GM23248 (cell line): ENCODE results near the gene TDRD7. TPM values are rescaled to one million over a fixed set of nuclear protein-coding genes. Genes with fewer than 3 reads are reported as not detected.

Source experiments
- DNase-seq: peaks from one replicate; pipeline ENCODE4 v3.0.0-alpha.2; 2015
- H2AFZ ChIP-seq: fragments of 200-600 bp; sonication (generic); 2 replicates; pipeline ENCODE4 v1.6.1; 2016; ENCODE audit warnings: antibody characterized with exemption
- H3F3A ChIP-seq: fragments of 200-600 bp; sonication (generic); 2 replicates; pipeline ENCODE4 v1.6.1; 2016; ENCODE audit warnings: mild to moderate bottlenecking, antibody characterized with exemption, mixed run types; ENCODE audit not compliant: insufficient read depth
- H3K27ac ChIP-seq: fragments of 200-600 bp; sonication (generic); 2 replicates; pipeline ENCODE4 v1.5.1; 2016; ENCODE audit warnings: mild to moderate bottlenecking
- H3K27me3 ChIP-seq: fragments of 200-600 bp; sonication (generic); replicated peaks from 2 replicates; pipeline ENCODE4 v1.6.1; 2016; ENCODE audit warnings: mild to moderate bottlenecking; ENCODE audit not compliant: insufficient read depth
- H3K36me3 ChIP-seq: fragments of 200-600 bp; sonication (generic); 2 replicates; pipeline ENCODE4 v1.6.1; 2016; ENCODE audit warnings: low read depth, mild to moderate bottlenecking
- H3K4me1 ChIP-seq: fragments of 200-600 bp; sonication (generic); 2 replicates; pipeline ENCODE4 v1.6.1; 2016; ENCODE audit warnings: mild to moderate bottlenecking; ENCODE audit not compliant: insufficient read depth
- H3K4me2 ChIP-seq: fragments of 200-600 bp; sonication (generic); one replicate; pipeline ENCODE4 v1.6.1; 2016; ENCODE audit warnings: mild to moderate bottlenecking; ENCODE audit not compliant: unreplicated experiment
- H3K4me3 ChIP-seq: fragments of 200-600 bp; sonication (generic); 2 replicates; pipeline ENCODE4 v1.5.1; 2016; ENCODE audit warnings: mild to moderate bottlenecking
- H3K79me2 ChIP-seq: fragments of 200-600 bp; sonication (generic); 2 replicates; pipeline ENCODE4 v1.6.1; 2016; ENCODE audit warnings: mild to moderate bottlenecking; ENCODE audit not compliant: insufficient read depth
- H3K9ac ChIP-seq: fragments of 200-600 bp; sonication (generic); 2 replicates; pipeline ENCODE4 v1.6.1; 2016; ENCODE audit warnings: mild to moderate bottlenecking
- H3K9me2 ChIP-seq: fragments of 200-600 bp; sonication (generic); 2 replicates; pipeline ENCODE4 v1.6.1; 2016; ENCODE audit warnings: mixed run types, mild to moderate bottlenecking, moderate library complexity; ENCODE audit not compliant: insufficient read depth
- H3K9me3 ChIP-seq: fragments of 200-600 bp; sonication (generic); one replicate; pipeline ENCODE4 v1.6.1; 2017; ENCODE audit warnings: low read depth
- H4K20me1 ChIP-seq: fragments of 200-600 bp; sonication (generic); 2 replicates; pipeline ENCODE4 v1.6.0; 2016; ENCODE audit not compliant: insufficient read depth
- EZH2 ChIP-seq: fragments of 200-600 bp; sonication (generic); IDR thresholded peaks from 2 replicates; pipeline ENCODE4 v1.6.1; 2018; ENCODE audit warnings: antibody characterized with exemption, mild to moderate bottlenecking; ENCODE audit not compliant: insufficient read depth, poor library complexity, severe bottlenecking
- EZH2phosphoT487 ChIP-seq: fragments of 200-600 bp; sonication (generic); IDR thresholded peaks from 2 replicates; pipeline ENCODE4 v1.6.1; 2018; ENCODE audit warnings: antibody characterized with exemption, moderate library complexity, mild to moderate bottlenecking, low read depth; ENCODE audit not compliant: insufficient read depth
- WGBS, 2 experiments: methylation state at CpG; one replicate each; pipeline ENCODE4 v1.1.6; 2015 to 2017; ENCODE audit warnings: low lambda C conversion rate in 2 of 2, low coverage in 1 of 2; ENCODE audit errors: missing lambda C conversion rate in 2 of 2; 5-methylcytosine and 5-hydroxymethylcytosine counted together
- in situ Hi-C: fragments of 300-500 bp; cut with MboI; formaldehyde crosslinking; loops from 2 replicates; pipeline ENCODE4 v1.15.0; 2020
- microRNA-seq: library from miRNA; unstranded; fragments of <30 nt; microRNA quantifications from one replicate; pipeline ENCODE4, GENCODE V29; 2016; ENCODE audit warnings: borderline number of aligned reads
- polyA plus RNA-seq: library from polyadenylated mRNA; unstranded; fragments of >200 nt; fragmentation: Nextera tagmentation; extraction: Ambion mirVana; gene quantifications from 2 replicates; pipeline ENCODE4 v1.2.1, GENCODE V29; 2016
- small RNA-seq: library from RNA; depleted of rRNA; stranded (forward); fragments of <200 nt; gene quantifications from one replicate; pipeline ENCODE3, GENCODE V24; 2014; ENCODE audit warnings: low read depth, low replicate concordance
- total RNA-seq: library from RNA; depleted of rRNA; stranded (reverse); fragments of >200 nt; shearing (Covaris generic); gene quantifications from 2 replicates; pipeline ENCODE4 v1.2.3, GENCODE V29; 2014; rRNA removed

The TDRD7 gene
- total and polyA plus RNA-seq, 2 experiments from 2014 or later, result 4.9 to 6.6 TPM

DNA sequence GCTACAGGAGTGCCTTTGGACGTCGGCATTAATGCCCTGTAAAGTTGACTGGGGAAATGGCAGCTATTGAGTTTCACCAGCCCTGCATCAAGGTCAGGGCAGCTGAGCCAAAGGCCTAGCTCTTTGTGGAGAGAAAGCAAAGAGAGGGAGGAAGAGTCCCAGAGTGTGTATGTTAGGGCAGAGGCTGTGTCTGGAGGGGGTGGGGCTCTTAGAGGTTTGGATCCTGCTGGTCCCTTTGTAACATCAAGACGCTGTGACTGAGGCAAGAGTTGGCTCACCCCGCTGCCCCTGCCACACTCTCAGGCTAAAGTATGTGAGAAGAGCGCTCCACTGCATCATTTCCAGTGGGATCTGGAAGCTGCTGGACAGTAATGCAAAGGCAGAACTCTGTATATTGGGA lies 123.9 kb downstream of the TDRD7 start:
- in situ Hi-C loops, result no loop called here
- H2AFZ ChIP-seq, result no peak overlapping the region
- no peak for DNase-seq
- no peak overlapping the region for H3K4me2 ChIP-seq
- H3K36me3 ChIP-seq, result no peaks in the 10 kb centered on the region
- 0 out of 2 replicates have a peak, but pooled peaks cover 19% of the 10 kb centered on the region for H3K27me3 ChIP-seq
- H3K9me2 ChIP-seq, result no peaks in the 10 kb centered on the region
- H3K79me2 ChIP-seq, result no peaks in the 10 kb centered on the region
- H3K4me3 ChIP-seq, result no peak overlapping the region
- TF ChIP-seq EZH2 (no peak), EZH2phosphoT487 (no peak)
- no peaks in the 10 kb centered on the region for H3F3A ChIP-seq
- H4K20me1 ChIP-seq, result no peaks in the 10 kb centered on the region
- WGBS, 2 experiments, result 30 to 43% methylated on average over 5 of the region's 5 CpGs
- no peaks in the 10 kb centered on the region for H3K9me3 ChIP-seq
- no peak overlapping the region for H3K27ac ChIP-seq
- no peaks in the 10 kb centered on the region for H3K4me1 ChIP-seq
- H3K9ac ChIP-seq, result no peak overlapping the region

GRCh38 chr9:97536480-97536879 lies 124.6 kb downstream of the TDRD7 start:
- Histone ChIP-seq H3K27ac (no peak overlapping the region), H3K9ac (no peak overlapping the region), H3K4me1 (no peaks in the 10 kb centered on the region), H3K79me2 (no peaks in the 10 kb centered on the region), H3K4me3 (no peak overlapping the region), H3K27me3 (0 out of 2 replicates have a peak, but pooled peaks cover 19% of the 10 kb centered on the region), H4K20me1 (no peaks in the 10 kb centered on the region), H3F3A (no peaks in the 10 kb centered on the region), H2AFZ (no peak overlapping the region), H3K9me3 (no peaks in the 10 kb centered on the region), H3K9me2 (no peaks in the 10 kb centered on the region), H3K36me3 (no peaks in the 10 kb centered on the region), H3K4me2 (no peak overlapping the region)
- WGBS, 2 experiments, result 32 to 35% methylated on average over 9 of the region's 9 CpGs
- DNase-seq, result no peak
- in situ Hi-C loops, result no loop called here
- no peak for TF ChIP-seq EZH2
- TF ChIP-seq EZH2phosphoT487, result no peak

DNA sequence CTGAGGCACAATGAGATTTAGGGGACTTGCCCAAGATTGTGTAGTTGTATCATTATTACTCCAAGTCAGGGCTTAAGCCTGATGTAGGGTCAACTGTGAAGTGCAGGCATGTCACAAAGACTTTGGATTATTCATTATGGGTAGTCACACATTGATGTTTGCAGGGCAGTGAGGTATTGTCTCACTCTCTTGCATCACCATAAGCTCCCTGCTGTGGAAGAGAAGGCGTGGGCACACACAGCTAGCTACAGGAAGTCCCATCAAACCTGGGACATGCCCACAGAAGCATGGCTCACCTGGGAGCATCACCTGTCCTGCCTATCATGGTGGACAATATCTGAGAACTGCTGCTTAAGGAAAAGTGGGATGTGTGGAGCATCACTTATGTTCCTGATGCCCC lies 131.7 kb downstream of the TDRD7 start:
- H3K36me3 ChIP-seq, result no peaks in the 10 kb centered on the region
- WGBS, 2 experiments, result 25 to 36% methylated on average over 1 of the region's 1 CpG
- DNase-seq, result peak; percentile 8
- in situ Hi-C loops, result no loop called here
- H3K79me2 ChIP-seq, result no peaks in the 10 kb centered on the region
- 0 out of 2 replicates have a peak, but pooled peaks cover 4% of the 10 kb centered on the region for H3K27me3 ChIP-seq
- no peak overlapping the region for H3K4me2 ChIP-seq
- no peaks in the 10 kb centered on the region for H3F3A ChIP-seq
- H3K9ac ChIP-seq, result no peak overlapping the region
- no peaks in the 10 kb centered on the region for H3K4me1 ChIP-seq
- H3K9me2 ChIP-seq, result no peaks in the 10 kb centered on the region
- H4K20me1 ChIP-seq, result no peaks in the 10 kb centered on the region
- no peak overlapping the region for H3K27ac ChIP-seq
- no peak overlapping the region for H2AFZ ChIP-seq
- TF ChIP-seq EZH2phosphoT487 (no peak), EZH2 (no peak)
- no peak overlapping the region for H3K4me3 ChIP-seq
- H3K9me3 ChIP-seq, result no peaks in the 10 kb centered on the region

GRCh38 chr9:97545486-97545885 lies 133.6 kb downstream of the TDRD7 start:
- no peak for TF ChIP-seq EZH2phosphoT487
- no peak for TF ChIP-seq EZH2

More at GRCh38 chr9:97545486-97545885, 133.6 kb downstream of the TDRD7 start:
- Histone ChIP-seq H3K79me2 (no peaks in the 10 kb centered on the region), H3K9ac (no peak overlapping the region), H3K4me2 (no peak overlapping the region), H3K4me1 (no peaks in the 10 kb centered on the region), H3K36me3 (no peaks in the 10 kb centered on the region), H2AFZ (no peak overlapping the region), H3K9me3 (no peaks in the 10 kb centered on the region), H3K27me3 (no peaks in the 10 kb centered on the region), H3K27ac (no peak overlapping the region), H3K9me2 (no peaks in the 10 kb centered on the region), H3F3A (no peaks in the 10 kb centered on the region), H4K20me1 (no peaks in the 10 kb centered on the region), H3K4me3 (no peak overlapping the region)
- DNase-seq, result no peak
- WGBS, 2 experiments, result 33 to 34% methylated on average over 8 of the region's 8 CpGs
- in situ Hi-C loops, result no loop called here

Small RNA genes within 50 kb of the gene (microRNA-seq; reads per million reads assigned to microRNA genes)
- gene MIR1302-8, result not detected

Small RNA genes within 50 kb of the gene (small RNA-seq; reads per million reads assigned to genes)
- gene MIR1302-8, result not detected

Other genes starting within 250 kb of the TDRD7 start
- gene CCDC180, start 104.4 kb upstream of the TDRD7 start, total RNA-seq, result 0.11 and 0.51 TPM in 2 replicates
- 0.22 and 0.29 TPM in 2 replicates for gene CCDC180, start 104.4 kb upstream of the TDRD7 start, polyA plus RNA-seq
- gene TMOD1, start 89.6 kb downstream of the TDRD7 start, total RNA-seq, result 1.3 TPM in 1 of 2 replicates, not detected in the other
- 0.34 and 0.43 TPM in 2 replicates for gene TMOD1, start 89.6 kb downstream of the TDRD7 start, polyA plus RNA-seq
- gene TSTD2, start 221.3 kb downstream of the TDRD7 start, total RNA-seq, result 13.9 and 14.4 TPM in 2 replicates
- 6.7 and 7.6 TPM in 2 replicates for gene TSTD2, start 221.3 kb downstream of the TDRD7 start, polyA plus RNA-seq
- 28.1 and 34.4 TPM in 2 replicates for gene NCBP1, start 221.7 kb downstream of the TDRD7 start, total RNA-seq
- gene NCBP1, start 221.7 kb downstream of the TDRD7 start, polyA plus RNA-seq, result 28.5 and 31.8 TPM in 2 replicates